Uterus (tissue), 4 donors: ENCODE results near the gene GPX4. TPM values are rescaled to one million over a fixed set of nuclear protein-coding genes. Genes with fewer than 3 reads are reported as not detected.
A peak's percentile ranks its signal among the peaks of the same experiment; 100 is the strongest.
"Not testable (repeated sequence)": the region's sequence is repeated elsewhere in the genome, so short reads cannot be mapped to it uniquely, and the experiment has no call there.

ENCODE experiments used
- DNase-seq, 2 donors: peaks; one replicate each; pipeline ENCODE4 v3.0.0-alpha.2; 2019 to 2020
- H3K27ac ChIP-seq, 2 donors: fragments of 200-600 bp; sonication (generic); 1 replicate in 1 of 2; 2 replicates in 1 of 2; pipeline ENCODE4 v1.5.1; 2016 to 2018
- H3K27me3 ChIP-seq, 2 donors: fragments of 200-600 bp; sonication (generic); one replicate each; pipeline ENCODE4 v1.5.1; 2018 to 2019; ENCODE audit warnings: control low read depth in 1 of 2
- H3K36me3 ChIP-seq, 2 donors: fragments of 200-600 bp; sonication (generic); one replicate each; pipeline ENCODE4 v1.5.1; 2019; ENCODE audit warnings: control low read depth in 1 of 2
- H3K4me1 ChIP-seq, 2 donors: fragments of 200-600 bp; sonication (generic); one replicate each; pipeline ENCODE4 v1.5.1; 2018 to 2019; ENCODE audit warnings: control low read depth in 1 of 2
- H3K4me3 ChIP-seq, 2 donors: fragments of 200-600 bp; sonication (generic); 1 replicate in 1 of 2; 2 replicates in 1 of 2; pipeline ENCODE4 v1.5.1; 2018 to 2019; ENCODE audit warnings: mild to moderate bottlenecking in 1 of 2
- H3K9me3 ChIP-seq, 2 donors: fragments of 200-600 bp; sonication (generic); one replicate each; pipeline ENCODE4 v1.5.1; 2019; ENCODE audit warnings: control low read depth in 1 of 2
- CTCF ChIP-seq, 4 experiments: fragments of 200-600 bp in 2 of 4; fragments of 450-650 bp in 2 of 4; sonication (generic) in 2 of 4; IDR thresholded peaks; one replicate each; pipeline ENCODE4 v1.5.1; 2016 to 2019; ENCODE audit warnings: antibody characterized with exemption in 4 of 4, mild to moderate bottlenecking in 2 of 4, moderate library complexity in 1 of 4
- POLR2A ChIP-seq, 2 donors: fragments of 450-650 bp; IDR thresholded peaks; one replicate each; pipeline ENCODE4 v1.6.1; 2016; ENCODE audit warnings: antibody characterized with exemption in 2 of 2, mild to moderate bottlenecking in 1 of 2, moderate library complexity in 1 of 2
- intact Hi-C: fragments of 100-400 bp; cut with DNase I; formaldehyde crosslinking; loops from one replicate; pipeline ENCODE4 v1.15.1; 2023; ENCODE audit warnings: low total_unique reads
- total RNA-seq, 4 donors: library from RNA; depleted of rRNA in 3 of 4; stranded (reverse); fragments of >200 nt in 3 of 4; gene quantifications; one replicate each; pipeline versions ENCODE4 v1.1.0 to v1.2.4, GENCODE V29; 2014 to 2023
- donor health status: DM: yes; HTN: yes; CAD: no.

The GPX4 gene
- total RNA-seq, 4 donors from 2014 or later, result 68.2 to 357 (median 163) TPM

- DNase-seq, result peak; percentile 57 to 72
- Histone ChIP-seq H3K27me3 (no peaks in the 10 kb centered on the region), H3K36me3 (no peaks in the 10 kb centered on the region), H3K27ac (peak overlapping the region; percentile 71 to 72), H3K4me3 (no peak overlapping the region), H3K9me3 (no peaks in the 10 kb centered on the region), H3K4me1 (peaks cover 5 to 7% of the 10 kb centered on the region in 2 donors)
- intact Hi-C loops, result loop anchor here (5.0 kb wide), 1 partner anchor 80 kb away; no protein-coding TSS in a partner anchor
- TF ChIP-seq POLR2A (IDR thresholded peaks at IDR 0.05), result no peak
- no peak for TF ChIP-seq CTCF (IDR thresholded peaks at IDR 0.05)
Measured at GRCh38 chr19:1112268-1113029, 8.7 kb downstream of the GPX4 start.

- H3K4me3 ChIP-seq, result no peak overlapping the region
Measured at GRCh38 chr19:1113030-1113985, 9.5 kb downstream of the GPX4 start.

GRCh38 chr19:1113986-1114483 lies 10.2 kb downstream of the GPX4 start:
- peak overlapping the region; percentile 71 to 72 for H3K27ac ChIP-seq
- H3K27me3 ChIP-seq, result no peaks in the 10 kb centered on the region
- intact Hi-C loops, result loop anchor here (5.0 kb wide), 1 partner anchor 78 kb away; no protein-coding TSS in a partner anchor
- DNase-seq, result peak in 1 of 2 donors; percentile 31
- H3K36me3 ChIP-seq, result no peaks in the 10 kb centered on the region
- TF ChIP-seq CTCF (IDR thresholded peaks at IDR 0.05) (no peak), POLR2A (IDR thresholded peaks at IDR 0.05) (no peak)
- H3K4me1 ChIP-seq, result peaks cover 5 to 7% of the 10 kb centered on the region in 2 donors
- H3K4me3 ChIP-seq, result no peak overlapping the region
- no peaks in the 10 kb centered on the region for H3K9me3 ChIP-seq

More at GRCh38 chr19:1113030-1113985, 9.5 kb downstream of the GPX4 start:
- peak overlapping the region; percentile 71 to 72 for H3K27ac ChIP-seq
- no peaks in the 10 kb centered on the region for H3K9me3 ChIP-seq
- peak; percentile 95 to 97 for DNase-seq
- TF ChIP-seq CTCF (IDR thresholded peaks at IDR 0.05) (peak; percentile 96 to 97 (median 96)), POLR2A (IDR thresholded peaks at IDR 0.05) (peak; percentile 27 to 39)
- no peaks in the 10 kb centered on the region for H3K27me3 ChIP-seq
- H3K36me3 ChIP-seq, result no peaks in the 10 kb centered on the region
- intact Hi-C loops, result loop anchor here (5.0 kb wide), 1 partner anchor 79 kb away; no protein-coding TSS in a partner anchor
- H3K4me1 ChIP-seq, result peaks cover 5 to 7% of the 10 kb centered on the region in 2 donors

GRCh38 chr19:1114728-1115127 lies 10.9 kb downstream of the GPX4 start:
- not testable (repeated sequence) for H3K27ac ChIP-seq, H3K36me3 ChIP-seq, H3K9me3 ChIP-seq

GRCh38 chr19:1115646-1116420 lies 12.0 kb downstream of the GPX4 start:
- intact Hi-C loops, result no loop called here
- no peak overlapping the region for H3K27ac ChIP-seq
- TF ChIP-seq CTCF (IDR thresholded peaks at IDR 0.05) (no peak), POLR2A (IDR thresholded peaks at IDR 0.05) (no peak)

More at GRCh38 chr19:1114728-1115127, 10.9 kb downstream of the GPX4 start:
- H3K27me3 ChIP-seq, DNase-seq, H3K4me3 ChIP-seq, H3K4me1 ChIP-seq: not testable (repeated sequence)
- intact Hi-C loops, result loop anchor here (5.0 kb wide), 1 partner anchor 78 kb away; no protein-coding TSS in a partner anchor

More at GRCh38 chr19:1115646-1116420, 12.0 kb downstream of the GPX4 start:
- Histone ChIP-seq H3K36me3 (no peaks in the 10 kb centered on the region), H3K4me1 (peaks cover 5 to 7% of the 10 kb centered on the region in 2 donors), H3K9me3 (no peaks in the 10 kb centered on the region), H3K4me3 (no peak overlapping the region), H3K27me3 (no peaks in the 10 kb centered on the region)
- DNase-seq, result no peak
